Measurements from ENCODE around the gene HMGB4.

DNA sequence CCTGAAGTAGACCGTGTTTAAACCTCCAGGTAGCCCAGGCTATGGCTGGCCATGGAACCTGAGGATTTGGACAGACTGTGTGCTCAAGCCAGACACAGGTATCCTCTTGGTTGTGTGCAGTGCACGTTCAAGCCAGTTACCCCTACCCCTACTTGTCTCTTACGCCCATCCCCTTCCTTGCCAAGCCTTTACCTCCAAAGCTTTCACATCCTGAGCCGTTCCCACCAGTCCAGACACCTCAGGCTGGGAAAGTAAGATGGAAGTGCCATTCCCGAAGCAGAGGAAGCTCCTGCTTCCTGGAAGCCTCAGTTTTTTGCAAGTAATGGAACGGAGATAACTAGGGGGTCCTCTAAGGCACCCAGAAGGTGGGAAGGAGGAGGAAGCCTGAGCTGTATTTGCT is 41.5 kb upstream of the HMGB4 start:
- TF ChIP-seq CTCF (optimal IDR thresholded peaks at IDR 0.05 in 1 of 3, IDR thresholded peaks at IDR 0.05 in 1 of 3, conservative IDR thresholded peaks at IDR 0.05 in 1 of 3; ENCODE audit: extremely low read depth in 1 of 3, insufficient read depth in 2 of 3, low read length in 3 of 3) = no peak
- no peak for TF ChIP-seq EZH2 (IDR thresholded peaks at IDR 0.05; ENCODE audit: low read length)

Measured in keratinocyte (primary cell).